Stimulated activated naive CD4-positive, alpha-beta T cell treated with Interleukin-2 at 50 U/mL for 16 hours (primary cell): Measurements from ENCODE around the gene UGT2A2.

Experiments
- DNase-seq: peaks from one replicate; lab custom pipeline; 2025; lab: John Stamatoyannopoulos, UW

Gene UGT2A2

GRCh38 chr4:69576251-69576877 lies 63.1 kb downstream of the UGT2A2 start:
- no peak for DNase-seq

GRCh38 chr4:69568787-69569186 lies 70.7 kb downstream of the UGT2A2 start:
- no peak for DNase-seq

GRCh38 chr4:69563424-69563823 lies 76.0 kb downstream of the UGT2A2 start:
- DNase-seq = no peak

- DNase-seq = no peak
Observed at GRCh38 chr4:69549651-69550050, 89.8 kb downstream of the UGT2A2 start.

- DNase-seq = no peak
Observed at GRCh38 chr4:69546134-69546765, 93.2 kb downstream of the UGT2A2 start.
